OCI-LY7 (cell line): ENCODE data around the gene ELN. TPM values are rescaled to one million over a fixed set of nuclear protein-coding genes. Genes with fewer than 3 reads are reported as not detected.

Experiments
- BruUV-seq: library from RNA; stranded (reverse); fragments of 400-500 nt; replicated peaks from 2 replicates; lab custom pipeline; 2021; lab: Mats Ljungman, UMichigan
- CTCF ChIA-PET: fragments of 300-600 bp; sonication (Branson Sonifier 250); formaldehyde crosslinking; loops from one replicate; lab custom pipeline; 2022; ENCODE audit warnings: antibody characterized with exemption; ENCODE audit not compliant: unreplicated experiment; lab: Charles Lee
- POLR2A ChIA-PET: fragments of 300-600 bp; sonication (Branson Sonifier 250); formaldehyde crosslinking; loops from one replicate; lab custom pipeline; 2022; ENCODE audit warnings: antibody characterized with exemption; lab: Charles Lee
- DNase-seq: peaks from one replicate; pipeline ENCODE4 v3.0.0-alpha.2; 2015; ENCODE audit warnings: low spot score
- H2AFZ ChIP-seq: fragments of 200-600 bp; sonication (generic), shearing (Covaris generic); 2 replicates; pipeline ENCODE4 v1.6.1; 2014; ENCODE audit warnings: mild to moderate bottlenecking, antibody characterized with exemption, low read length, moderate library complexity
- H3K27ac ChIP-seq: fragments of 200-600 bp; sonication (generic); 2 replicates; pipeline ENCODE4 v1.5.1; 2014; ENCODE audit warnings: mixed run types, low read depth, mild to moderate bottlenecking, moderate library complexity, low read length, inconsistent platforms; ENCODE audit not compliant: poor library complexity, severe bottlenecking
- H3K36me3 ChIP-seq: fragments of 200-600 bp; sonication (generic); 2 replicates; pipeline ENCODE4 v1.6.1; 2014; ENCODE audit warnings: mild to moderate bottlenecking, antibody characterized with exemption, low read length, moderate library complexity, mixed read lengths; ENCODE audit not compliant: insufficient read depth
- H3K4me1 ChIP-seq: fragments of 200-600 bp; sonication (generic); 2 replicates; pipeline ENCODE4 v1.5.1; 2014; ENCODE audit warnings: mild to moderate bottlenecking, low read length; ENCODE audit not compliant: insufficient read depth, poor library complexity, severe bottlenecking
- H3K4me2 ChIP-seq: fragments of 200-600 bp; sonication (generic); 2 replicates; pipeline ENCODE4 v1.6.1; 2014; ENCODE audit warnings: mild to moderate bottlenecking, low read length
- H3K4me3 ChIP-seq: fragments of 200-600 bp; sonication (generic); 2 replicates; pipeline ENCODE4 v1.5.1; 2014; ENCODE audit warnings: mild to moderate bottlenecking, low read depth, low read length; ENCODE audit not compliant: poor library complexity, severe bottlenecking
- H3K79me2 ChIP-seq: fragments of 200-600 bp; sonication (generic); 2 replicates; pipeline ENCODE4 v1.6.1; 2016; ENCODE audit warnings: low read depth, mild to moderate bottlenecking, low read length, moderate library complexity, mixed read lengths; ENCODE audit not compliant: insufficient read depth
- H3K9me2 ChIP-seq: fragments of 200-600 bp; sonication (generic); 2 replicates; pipeline ENCODE4 v1.6.1; 2016; ENCODE audit warnings: mild to moderate bottlenecking, low read length, mixed read lengths; ENCODE audit not compliant: insufficient read depth
- H3K9me3 ChIP-seq: fragments of 200-600 bp; sonication (generic); 2 replicates; pipeline ENCODE4 v1.6.1; 2014; ENCODE audit warnings: mild to moderate bottlenecking, mixed run types, low read length, mixed read lengths
- H4K20me1 ChIP-seq: fragments of 200-600 bp; sonication (generic); 2 replicates; pipeline ENCODE4 v1.6.1; 2014; ENCODE audit warnings: mild to moderate bottlenecking, antibody characterized with exemption, low read length, moderate library complexity, mixed read lengths; ENCODE audit not compliant: insufficient read depth
- CTCF ChIP-seq: fragments of 200-600 bp; sonication (generic); conservative IDR thresholded peaks from 2 replicates; pipeline ENCODE4 v1.5.1; 2014; ENCODE audit warnings: mild to moderate bottlenecking, antibody characterized with exemption, low read length, moderate library complexity, mixed read lengths
- EZH2phosphoT487 ChIP-seq: fragments of 200-600 bp; sonication (generic); IDR thresholded peaks from 2 replicates; pipeline ENCODE4 v1.6.1; 2018; ENCODE audit warnings: low read depth, borderline replicate concordance, mild to moderate bottlenecking, mixed run types, antibody characterized with exemption, low read length, moderate library complexity, mixed read lengths
- intact Hi-C: fragments of 100-400 bp; cut with micrococcal nuclease; formaldehyde crosslinking; loops from one replicate; pipeline ENCODE4 v1.10.0; 2022; ENCODE audit not compliant: unreplicated experiment
- total RNA-seq, 2 experiments: library from RNA; depleted of rRNA in 1 of 2; stranded (reverse); fragments of >200 nt in 1 of 2; shearing (Covaris generic) in 1 of 2; gene quantifications; 2 replicates each; pipeline ENCODE4 v1.2.3, GENCODE V29; 2014 to 2022

The ELN gene
- total RNA-seq, 2 experiments from 2014 or later = not detected

GRCh38 chr7:74064696-74065095, 36.7 kb downstream of the ELN start:
- DNase-seq = no peak

GRCh38 chr7:74066626-74067025, 38.7 kb downstream of the ELN start:
- POLR2A ChIA-PET = no interaction called here
- CTCF ChIA-PET = interaction anchor here (2.0 kb wide), 1 partner anchor 117 kb away, joined by 10 read pairs; no protein-coding TSS in a partner anchor
- Histone ChIP-seq H3K9me2 (no peaks in the 10 kb centered on the region), H3K79me2 (no peaks in the 10 kb centered on the region), H3K4me3 (no peak overlapping the region), H3K27ac (no peak overlapping the region), H3K9me3 (no peaks in the 10 kb centered on the region), H3K4me1 (peaks cover 17% of the 10 kb centered on the region), H3K4me2 (no peak overlapping the region), H3K36me3 (no peaks in the 10 kb centered on the region), H2AFZ (no peak overlapping the region), H4K20me1 (no peaks in the 10 kb centered on the region)
- no TSS peak for BruUV-seq
- TF ChIP-seq EZH2phosphoT487 (no peak), CTCF (no peak)
- intact Hi-C loops = loop anchor here (1.0 kb wide), 2 partner anchors 117 to 335 kb away; no protein-coding TSS in a partner anchor
- no peak for DNase-seq

More at GRCh38 chr7:74064696-74065095, 36.7 kb downstream of the ELN start:
- no peak for TF ChIP-seq EZH2phosphoT487
- no peak for TF ChIP-seq CTCF
- no peak overlapping the region for H3K27ac ChIP-seq
- no peak overlapping the region for H3K4me3 ChIP-seq
- H3K9me3 ChIP-seq = no peaks in the 10 kb centered on the region
- H3K4me1 ChIP-seq = peaks cover 17% of the 10 kb centered on the region
- ChIA-PET POLR2A (interaction anchor here (0.7 to 1.2 kb wide), 3 partner anchors 18 to 118 kb away, joined by 3 to 4 read pairs (median 3); no protein-coding TSS in a partner anchor), CTCF (no interaction called here)
- intact Hi-C loops = no loop called here
- H3K79me2 ChIP-seq = no peaks in the 10 kb centered on the region
- H3K4me2 ChIP-seq = no peak overlapping the region
- no peaks in the 10 kb centered on the region for H4K20me1 ChIP-seq
- H3K36me3 ChIP-seq = no peaks in the 10 kb centered on the region
- no TSS peak for BruUV-seq
- H2AFZ ChIP-seq = no peak overlapping the region
- H3K9me2 ChIP-seq = no peaks in the 10 kb centered on the region

GRCh38 chr7:74068378-74069085, 40.6 kb downstream of the ELN start:
- no TSS peak for BruUV-seq
- ChIA-PET POLR2A (interaction anchor here (0.6 to 1.8 kb wide), 4 partner anchors 15 to 137 kb away, joined by 3 to 11 read pairs (median 6); partner anchors contain the start of gene LIMK1), CTCF (interaction anchor here (0.6 to 2.0 kb wide), 4 partner anchors 24 to 132 kb away, joined by 3 to 10 read pairs (median 4); no protein-coding TSS in a partner anchor)
- H3K4me1 ChIP-seq = peaks cover 12% of the 10 kb centered on the region
- TF ChIP-seq CTCF = no peak
- no peak for TF ChIP-seq EZH2phosphoT487
- H3K79me2 ChIP-seq = no peaks in the 10 kb centered on the region
- intact Hi-C loops = loop anchor here (1.0 to 2.0 kb wide), 2 partner anchors 32 to 135 kb away; no protein-coding TSS in a partner anchor
- no peaks in the 10 kb centered on the region for H4K20me1 ChIP-seq
- H3K36me3 ChIP-seq = no peaks in the 10 kb centered on the region
- H3K9me3 ChIP-seq = no peaks in the 10 kb centered on the region
- H2AFZ ChIP-seq = peak overlapping the region; percentile 40; the same call in 1 of the 2 replicates
- H3K27ac ChIP-seq = no peak overlapping the region
- no peak for DNase-seq
- no peak overlapping the region; the same call in 1 of the 2 replicates for H3K4me2 ChIP-seq
- H3K4me3 ChIP-seq = no peak overlapping the region
- no peaks in the 10 kb centered on the region for H3K9me2 ChIP-seq
